Muscle of leg (tissue), 11 donors: ENCODE results near the gene LYG1. TPM values are rescaled to one million over a fixed set of nuclear protein-coding genes. Genes with fewer than 3 reads are reported as not detected.

ENCODE experiments used
- DNase-seq: peaks from one replicate; pipeline ENCODE4 v3.0.0; 2013
- H3K27ac ChIP-seq: one replicate; pipeline ENCODE4 v1.5.1; 2013; ENCODE audit warnings: mild to moderate bottlenecking, low read length, control low read depth
- H3K27me3 ChIP-seq: one replicate; pipeline ENCODE4 v1.6.1; 2013; ENCODE audit warnings: low read length; ENCODE audit not compliant: control insufficient read depth, insufficient read depth
- H3K36me3 ChIP-seq: one replicate; pipeline ENCODE4 v1.6.1; 2013; ENCODE audit warnings: low read length; ENCODE audit not compliant: control insufficient read depth, insufficient read depth
- H3K4me1 ChIP-seq: one replicate; pipeline ENCODE4 v1.6.1; 2013; ENCODE audit warnings: low read length; ENCODE audit not compliant: control insufficient read depth, insufficient read depth
- H3K4me3 ChIP-seq: one replicate; pipeline ENCODE4 v1.5.1; 2013; ENCODE audit warnings: low read length, control low read depth
- H3K9me3 ChIP-seq: replicated peaks from 2 replicates; pipeline ENCODE4 v1.6.1; 2013; ENCODE audit warnings: low read depth, low read length; ENCODE audit not compliant: control insufficient read depth
- WGBS: methylation state at CpG from one replicate; pipeline ENCODE4 v1.1.5; 2013; ENCODE audit warnings: missing lambda C conversion rate; ENCODE audit not compliant: insufficient coverage; 5-methylcytosine and 5-hydroxymethylcytosine counted together
- polyA plus RNA-seq, 8 donors: library from polyadenylated mRNA; unstranded; fragments of 120-200 nt; gene quantifications; one replicate each; pipeline versions ENCODE4 v1.2.1 to v1.2.3, GENCODE V29; 2013; ENCODE audit warnings: inconsistent platforms in 1 of 8, low replicate concordance in 1 of 8; ENCODE audit not compliant: insufficient read length in 8 of 8, insufficient read depth in 1 of 8
- total RNA-seq: library from RNA; stranded (reverse); fragments of 120-200 nt; gene quantifications from one replicate; pipeline ENCODE4 v1.2.4, GENCODE V29; 2013

LYG1 gene
- total and polyA plus RNA-seq, 9 donors, result 1.3 to 3.6 (median 1.8) TPM

DNA sequence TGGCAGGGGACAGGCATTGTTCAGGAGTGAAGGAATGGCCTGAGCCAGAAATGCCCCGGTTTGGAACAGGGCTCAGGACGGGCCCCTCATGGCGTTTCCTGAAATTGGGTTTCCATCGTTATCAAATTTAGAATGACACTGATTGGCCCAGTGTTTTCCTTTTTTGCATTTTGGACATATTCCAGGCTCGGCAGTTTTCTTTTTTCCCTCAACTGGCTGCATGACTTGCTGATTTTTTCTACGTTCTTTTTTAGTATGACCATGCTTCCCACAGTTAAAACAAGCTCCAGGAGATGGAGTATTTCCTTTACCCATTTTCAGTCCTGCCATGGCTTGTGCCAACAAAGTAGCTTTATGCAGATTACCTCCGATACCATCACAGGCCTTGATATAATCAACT is 25.1 kb downstream of the LYG1 start:
- no peaks in the 10 kb centered on the region for H3K36me3 ChIP-seq
- 64% methylated on average over 7 of the region's 7 CpGs for WGBS
- no peaks in the 10 kb centered on the region for H3K27me3 ChIP-seq
- H3K27ac ChIP-seq, result no peak overlapping the region
- no peak for DNase-seq
- no peaks in the 10 kb centered on the region for H3K4me1 ChIP-seq
- H3K4me3 ChIP-seq, result no peak overlapping the region
- H3K9me3 ChIP-seq, result peaks cover 5% of the 10 kb centered on the region

DNA sequence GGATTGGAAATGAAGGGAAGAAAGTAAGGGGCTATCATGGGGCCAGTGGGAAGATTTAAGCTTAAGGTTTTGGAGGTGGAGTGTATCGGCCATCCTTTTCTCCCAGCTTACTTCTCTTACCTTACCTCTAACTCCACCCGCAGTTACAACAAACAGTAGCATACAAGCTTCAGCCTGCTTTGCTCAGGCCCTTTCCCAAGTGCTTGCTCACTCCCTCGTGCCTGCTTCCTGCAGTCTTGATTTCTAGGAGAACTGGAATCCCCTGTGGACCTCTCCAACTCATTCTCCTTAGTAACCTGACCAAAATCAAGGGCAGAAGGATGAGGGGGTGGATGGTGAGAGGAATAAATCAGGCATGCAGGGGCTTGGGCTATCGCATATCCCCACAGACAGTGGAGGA is 39.8 kb downstream of the LYG1 start:
- Histone ChIP-seq H3K27ac (no peak overlapping the region), H3K27me3 (no peaks in the 10 kb centered on the region), H3K36me3 (no peaks in the 10 kb centered on the region), H3K9me3 (no peaks in the 10 kb centered on the region), H3K4me1 (no peaks in the 10 kb centered on the region), H3K4me3 (no peak overlapping the region)
- no peak for DNase-seq
- 56% methylated on average over 1 of the region's 4 CpGs for WGBS

DNA sequence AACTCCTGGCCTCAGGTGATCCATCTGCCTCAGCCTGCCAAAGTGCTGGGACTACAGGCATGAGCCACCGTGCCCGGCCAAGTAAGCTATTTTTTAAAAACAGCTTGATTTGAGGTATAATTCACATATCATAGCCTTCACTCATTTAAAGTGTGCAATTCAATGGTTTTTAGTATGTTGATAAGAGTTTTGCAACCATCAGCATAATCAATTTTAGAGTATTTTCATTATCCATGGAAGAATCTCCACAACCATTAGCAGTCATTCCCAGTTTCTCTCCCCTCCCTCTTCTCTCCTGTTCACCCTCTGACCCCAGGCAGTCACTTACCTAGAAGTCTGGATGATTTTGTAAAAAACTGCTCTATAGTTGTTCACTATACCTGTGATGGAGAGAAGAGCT is 40.8 kb downstream of the LYG1 start:
- no peak for DNase-seq
- Histone ChIP-seq H3K27me3 (no peaks in the 10 kb centered on the region), H3K4me1 (no peaks in the 10 kb centered on the region), H3K4me3 (no peak overlapping the region), H3K36me3 (no peaks in the 10 kb centered on the region), H3K9me3 (no peaks in the 10 kb centered on the region), H3K27ac (no peak overlapping the region)
- no CpG with 5 or more reads among the region's 2 CpGs for WGBS

DNA sequence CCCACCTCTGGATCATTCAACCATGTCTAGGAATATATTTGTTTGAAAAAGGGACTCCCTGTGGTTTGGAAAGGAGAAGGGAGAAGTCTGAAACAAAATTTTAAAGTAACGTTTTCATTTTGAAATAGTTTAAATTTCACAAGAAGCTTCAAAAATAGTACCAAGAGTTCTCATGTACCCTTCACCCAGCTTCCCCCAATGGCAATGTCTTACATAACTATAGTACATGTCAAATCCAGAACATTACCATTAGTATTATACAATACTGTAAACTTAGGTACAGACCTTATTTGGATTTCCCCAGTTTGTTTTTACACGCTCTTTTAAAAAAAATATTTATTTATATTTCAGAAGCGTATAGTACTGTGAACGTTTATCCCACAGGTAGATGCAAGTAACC is 41.5 kb downstream of the LYG1 start:
- H3K4me3 ChIP-seq, result no peak overlapping the region
- H3K27me3 ChIP-seq, result no peaks in the 10 kb centered on the region
- no peak for DNase-seq
- no peaks in the 10 kb centered on the region for H3K9me3 ChIP-seq
- H3K36me3 ChIP-seq, result no peaks in the 10 kb centered on the region
- 80% methylated on average over 1 of the region's 4 CpGs for WGBS
- no peak overlapping the region for H3K27ac ChIP-seq
- no peaks in the 10 kb centered on the region for H3K4me1 ChIP-seq

DNA sequence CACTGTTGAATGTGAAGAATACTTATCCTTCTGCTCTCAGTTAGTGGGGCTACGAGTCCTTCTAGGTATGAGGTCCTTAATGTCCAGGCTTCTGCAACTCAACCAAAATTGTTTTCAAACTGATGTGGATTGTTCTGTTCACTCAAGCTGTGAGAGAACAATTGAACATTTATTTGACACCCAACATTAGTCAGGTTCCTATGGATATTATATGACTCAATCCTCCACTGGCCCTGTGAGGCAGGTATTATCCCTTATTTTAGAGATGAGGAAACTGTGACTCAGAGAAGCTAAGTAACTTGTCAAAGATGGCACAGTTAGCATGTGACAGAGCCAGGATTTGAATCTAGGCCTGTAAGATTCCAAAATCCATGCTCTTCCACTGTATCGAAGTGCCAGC is 44.3 kb downstream of the LYG1 start:
- no peaks in the 10 kb centered on the region for H3K27me3 ChIP-seq
- no peaks in the 10 kb centered on the region for H3K9me3 ChIP-seq
- H3K4me3 ChIP-seq, result no peak overlapping the region
- WGBS, result 100% methylated on average over 1 of the region's 2 CpGs
- no peaks in the 10 kb centered on the region for H3K4me1 ChIP-seq
- no peak for DNase-seq
- no peaks in the 10 kb centered on the region for H3K36me3 ChIP-seq
- no peak overlapping the region for H3K27ac ChIP-seq

DNA sequence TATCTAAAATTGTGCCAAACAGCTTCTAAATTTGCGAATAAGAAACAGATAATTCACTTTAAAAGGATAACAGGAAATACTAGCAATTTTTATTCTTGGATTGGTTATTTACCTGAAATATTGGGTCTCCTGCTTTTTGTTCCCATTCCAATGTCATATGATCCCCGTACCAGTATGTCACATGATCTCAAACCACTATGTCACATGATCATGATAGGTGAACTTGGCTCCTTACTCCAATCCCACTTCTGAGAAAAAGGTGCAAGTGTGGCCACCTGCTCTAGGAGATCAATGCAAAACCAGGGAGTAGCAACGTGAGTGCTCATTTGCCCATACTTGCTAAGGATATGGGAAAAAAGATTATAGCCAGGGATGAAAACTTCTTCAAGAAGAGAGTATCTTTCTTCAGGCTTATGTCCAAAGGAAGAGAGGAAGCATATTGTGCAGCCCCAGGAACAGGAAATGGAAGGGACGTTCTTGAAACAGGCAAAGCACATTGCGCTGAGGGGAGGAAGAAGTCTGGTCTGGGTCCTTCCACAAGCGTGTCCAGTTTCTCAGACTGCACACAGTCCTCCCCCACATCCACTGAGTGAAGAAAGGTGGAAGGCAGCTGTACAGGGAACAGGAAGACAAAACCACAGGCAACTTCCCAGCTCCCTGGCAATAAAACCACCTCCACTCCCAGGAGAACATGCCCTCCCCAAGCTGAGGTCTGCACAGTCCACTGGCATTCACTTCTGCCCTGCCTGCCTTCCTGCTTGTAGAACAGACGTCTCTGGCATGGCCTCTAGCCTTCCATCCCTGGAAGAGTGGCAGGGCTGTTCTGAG is 45.3 kb downstream of the LYG1 start, which contains the start of gene LYG2:
LYG2 (minus strand) TSS at position 176 of the 828 bp plus-strand sequence. CDS start 1,406 bp downstream, outside the sequence.
- Histone ChIP-seq H3K4me1 (no peaks in the 10 kb centered on the region), H3K9me3 (no peaks in the 10 kb centered on the region), H3K27ac (no peak within 1 kb of the TSS), H3K36me3 (no peaks in the 10 kb centered on the region), H3K27me3 (no peaks in the 10 kb centered on the region), H3K4me3 (no peak within 1 kb of the TSS)
- WGBS, result 33% methylated on average over 1 of the region's 7 CpGs
- DNase-seq, result no peak

DNA sequence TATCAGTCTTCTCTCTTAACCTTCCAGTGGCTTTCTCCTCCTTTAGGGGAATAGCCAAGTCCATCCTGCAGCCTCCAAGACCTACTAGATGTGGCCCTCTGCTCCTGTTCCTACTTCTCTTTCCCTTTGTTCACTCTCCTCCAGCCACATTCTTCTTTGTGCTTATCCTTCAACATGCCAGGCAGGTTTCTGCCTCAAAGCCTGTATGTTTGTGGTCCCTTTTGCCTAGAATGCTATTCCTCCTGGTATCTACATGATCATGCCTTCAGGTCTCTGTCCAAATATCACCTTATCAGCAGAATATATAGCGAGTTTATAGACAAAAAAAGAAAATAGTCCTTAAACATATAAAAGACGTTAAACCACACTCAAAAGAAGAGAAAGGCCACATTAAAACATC is 51.0 kb downstream of the LYG1 start:
- WGBS, result no CpG with 5 or more reads among the region's 2 CpGs
- Histone ChIP-seq H3K4me1 (no peaks in the 10 kb centered on the region), H3K4me3 (no peak overlapping the region), H3K9me3 (no peaks in the 10 kb centered on the region), H3K36me3 (no peaks in the 10 kb centered on the region), H3K27ac (no peak overlapping the region), H3K27me3 (no peaks in the 10 kb centered on the region)
- no peak for DNase-seq

DNA sequence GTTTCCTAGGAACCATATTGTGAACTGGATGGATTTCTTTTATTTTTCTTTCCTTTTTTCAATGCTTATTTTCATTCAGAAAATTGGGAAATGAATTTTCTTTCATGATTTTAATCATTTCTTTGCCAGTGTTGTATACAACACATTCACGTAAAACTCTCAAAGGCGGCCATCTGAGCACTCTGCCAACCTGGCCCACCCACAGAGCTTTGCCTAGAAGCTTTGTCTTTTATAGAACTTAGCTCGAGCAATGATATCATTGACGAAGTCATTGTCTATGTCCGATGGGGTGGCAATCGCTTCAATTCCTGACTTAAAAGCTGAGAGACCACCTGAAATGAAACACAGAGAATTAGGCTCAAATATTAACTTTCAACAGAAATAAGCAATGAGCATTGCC is 58.8 kb downstream of the LYG1 start:
- no peak overlapping the region for H3K27ac ChIP-seq
- H3K4me3 ChIP-seq, result no peak overlapping the region
- H3K9me3 ChIP-seq, result no peaks in the 10 kb centered on the region
- H3K4me1 ChIP-seq, result no peaks in the 10 kb centered on the region
- no peaks in the 10 kb centered on the region for H3K27me3 ChIP-seq
- no peaks in the 10 kb centered on the region for H3K36me3 ChIP-seq
- no peak for DNase-seq
- WGBS, result 85% methylated on average over 6 of the region's 6 CpGs

DNA sequence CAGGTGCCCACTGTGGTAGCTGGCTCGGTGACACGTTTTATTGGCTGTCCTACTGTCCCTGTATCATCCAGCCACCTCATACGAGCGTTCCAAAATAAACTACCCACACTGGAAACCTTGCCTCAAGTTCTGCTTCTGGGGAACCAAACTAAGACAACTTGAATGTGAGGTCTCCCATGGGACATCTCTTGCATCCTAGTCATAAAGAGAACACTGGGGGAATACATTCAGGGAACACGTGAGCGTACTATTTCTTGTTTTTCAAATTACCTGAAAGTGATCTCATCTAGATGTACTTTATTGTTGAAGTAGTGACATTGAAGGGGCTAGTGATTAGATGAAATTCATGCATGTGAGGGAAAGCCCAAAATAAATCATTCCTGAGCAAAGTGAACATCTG is 60.6 kb downstream of the LYG1 start:
- Histone ChIP-seq H3K27ac (no peak overlapping the region), H3K36me3 (no peaks in the 10 kb centered on the region), H3K4me1 (no peaks in the 10 kb centered on the region), H3K9me3 (no peaks in the 10 kb centered on the region), H3K4me3 (no peak overlapping the region), H3K27me3 (no peaks in the 10 kb centered on the region)
- 66% methylated on average over 4 of the region's 6 CpGs for WGBS
- no peak for DNase-seq

DNA sequence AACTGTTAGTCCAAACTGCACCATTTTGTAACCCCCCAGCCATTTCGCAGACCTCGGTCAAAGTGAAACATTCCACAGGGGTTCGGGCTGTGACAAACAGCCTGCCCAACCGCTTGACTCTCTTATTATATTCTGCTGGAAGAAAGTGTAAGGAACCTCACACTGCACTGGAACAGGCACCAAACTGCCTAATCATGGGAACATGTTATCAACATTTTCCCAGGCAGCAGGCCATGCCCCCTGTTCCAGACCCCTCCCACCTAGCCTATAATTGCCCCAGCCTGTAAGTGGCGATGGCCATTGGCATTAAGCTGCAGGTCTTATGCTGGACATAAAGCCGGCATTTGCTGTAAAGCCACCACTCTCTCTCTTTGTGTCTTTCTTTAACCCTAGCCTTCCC is 62.4 kb downstream of the LYG1 start:
- H3K4me1 ChIP-seq, result no peaks in the 10 kb centered on the region
- no peaks in the 10 kb centered on the region for H3K36me3 ChIP-seq
- H3K27me3 ChIP-seq, result no peaks in the 10 kb centered on the region
- 88% methylated on average over 1 of the region's 6 CpGs for WGBS
- no peak overlapping the region for H3K27ac ChIP-seq
- no peaks in the 10 kb centered on the region for H3K9me3 ChIP-seq
- H3K4me3 ChIP-seq, result no peak overlapping the region
- no peak for DNase-seq
